ENCODE data around the gene CCNA2. TPM values are rescaled to one million over a fixed set of nuclear protein-coding genes. Genes with fewer than 3 reads are reported as not detected.

Gene CCNA2
- total RNA-seq, 1 donor from 2014 or later = 2.0 TPM

DNA sequence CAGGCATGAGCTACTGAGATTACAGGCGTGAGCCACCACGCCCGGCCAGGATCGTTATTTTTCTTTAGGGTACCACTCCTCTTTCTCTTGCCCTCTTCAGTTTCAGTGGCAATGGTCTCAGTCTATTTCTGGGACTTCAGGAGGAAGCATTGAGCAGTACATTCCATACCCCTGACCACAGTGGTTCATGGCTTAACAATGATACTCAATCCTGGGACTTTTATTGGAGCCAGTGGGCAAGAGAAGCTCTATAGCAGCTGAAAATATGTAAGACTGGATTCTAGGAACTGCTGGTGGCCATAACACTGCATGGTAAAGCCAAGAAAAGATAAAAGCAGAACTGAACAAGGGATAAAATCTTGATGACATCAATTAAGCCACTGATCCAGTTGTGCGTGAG, 5.8 kb upstream of the CCNA2 start:
- intact Hi-C loops (cut with micrococcal nuclease) = no loop called here
- DNase-seq = no peak
- Mint-ChIP-seq H3K4me3 (no peak overlapping the region), H3K4me1 (no peaks in the 10 kb centered on the region), H3K27ac (no peak overlapping the region), H3K9me3 (no peaks in the 10 kb centered on the region), H3K27me3 (no peaks in the 10 kb centered on the region), H3K36me3 (ENCODE audit: low read depth) (peaks cover 16% of the 10 kb centered on the region)
- POLR2A ChIA-PET = no interaction called here
- ATAC-seq (ENCODE audit: low read depth) = no peak
- CTCF ChIA-PET = no interaction called here
- TF ChIP-seq, protein P1, sequence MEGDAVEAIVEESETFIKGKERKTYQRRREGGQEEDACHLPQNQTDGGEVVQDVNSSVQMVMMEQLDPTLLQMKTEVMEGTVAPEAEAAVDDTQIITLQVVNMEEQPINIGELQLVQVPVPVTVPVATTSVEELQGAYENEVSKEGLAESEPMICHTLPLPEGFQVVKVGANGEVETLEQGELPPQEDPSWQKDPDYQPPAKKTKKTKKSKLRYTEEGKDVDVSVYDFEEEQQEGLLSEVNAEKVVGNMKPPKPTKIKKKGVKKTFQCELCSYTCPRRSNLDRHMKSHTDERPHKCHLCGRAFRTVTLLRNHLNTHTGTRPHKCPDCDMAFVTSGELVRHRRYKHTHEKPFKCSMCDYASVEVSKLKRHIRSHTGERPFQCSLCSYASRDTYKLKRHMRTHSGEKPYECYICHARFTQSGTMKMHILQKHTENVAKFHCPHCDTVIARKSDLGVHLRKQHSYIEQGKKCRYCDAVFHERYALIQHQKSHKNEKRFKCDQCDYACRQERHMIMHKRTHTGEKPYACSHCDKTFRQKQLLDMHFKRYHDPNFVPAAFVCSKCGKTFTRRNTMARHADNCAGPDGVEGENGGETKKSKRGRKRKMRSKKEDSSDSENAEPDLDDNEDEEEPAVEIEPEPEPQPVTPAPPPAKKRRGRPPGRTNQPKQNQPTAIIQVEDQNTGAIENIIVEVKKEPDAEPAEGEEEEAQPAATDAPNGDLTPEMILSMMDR (IDR thresholded peaks at IDR 0.05) = no peak

DNA sequence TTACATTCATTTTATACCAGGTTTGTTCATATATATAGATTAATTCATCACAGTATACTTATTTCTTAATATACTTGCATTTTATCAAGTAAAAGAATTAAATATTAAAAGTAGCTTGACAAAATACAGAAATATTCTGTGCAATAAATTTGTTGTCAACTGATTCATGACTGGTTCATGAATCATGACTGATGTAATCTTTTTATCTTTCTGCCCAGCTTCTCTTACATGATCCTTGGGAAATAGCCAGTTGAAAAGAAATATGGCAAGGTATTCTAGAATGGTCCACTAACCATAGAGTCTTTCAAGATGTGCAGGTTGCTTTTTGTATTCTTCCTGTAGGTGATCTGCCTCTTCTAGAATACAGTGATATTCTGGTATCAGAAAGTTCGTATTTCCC, 4.2 kb upstream of the CCNA2 start:
- H3K27me3 Mint-ChIP-seq = no peaks in the 10 kb centered on the region
- H3K27ac Mint-ChIP-seq = no peak overlapping the region
- H3K9me3 Mint-ChIP-seq = no peaks in the 10 kb centered on the region
- DNase-seq (no peak), ATAC-seq (ENCODE audit: low read depth) (no peak)
- H3K4me1 Mint-ChIP-seq = peaks cover 11% of the 10 kb centered on the region
- no peak overlapping the region for H3K4me3 Mint-ChIP-seq
- POLR2A ChIA-PET = no interaction called here
- CTCF ChIA-PET = no interaction called here
- H3K36me3 Mint-ChIP-seq (ENCODE audit: low read depth) = peaks cover 13% of the 10 kb centered on the region
- TF ChIP-seq, protein P1 (IDR thresholded peaks at IDR 0.05) = no peak
- intact Hi-C loops (cut with micrococcal nuclease) = no loop called here

DNA sequence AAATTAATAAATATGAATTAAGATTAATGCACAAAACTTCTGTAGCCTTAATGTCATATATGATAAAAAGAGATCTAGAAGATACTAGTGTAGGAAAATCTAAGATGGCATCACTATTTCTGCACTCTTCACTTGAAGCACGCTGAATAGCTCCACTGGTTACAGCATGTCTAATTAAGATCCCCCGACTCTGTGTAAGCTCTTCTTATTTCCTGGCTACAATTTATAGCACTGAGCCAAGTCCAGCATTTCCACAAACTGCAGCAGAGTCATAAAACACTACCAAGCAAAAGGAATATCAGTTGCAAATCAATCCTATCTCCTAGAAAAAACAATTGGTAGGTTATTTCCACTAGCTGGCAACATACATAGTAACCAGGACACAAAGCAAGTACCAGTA, 1.3 kb upstream of the CCNA2 start:
- H3K27me3 Mint-ChIP-seq = no peaks in the 10 kb centered on the region
- CTCF ChIA-PET = no interaction called here
- TF ChIP-seq, protein P1 (IDR thresholded peaks at IDR 0.05) = no peak
- intact Hi-C loops (cut with micrococcal nuclease) = loop anchor here (1.0 to 5.0 kb wide), 5 partner anchors 45 to 1097 kb away; partner anchors contain the start of genes BBS12, BBS7, BLTP1 and NUDT6
- peaks cover 17% of the 10 kb centered on the region for H3K4me1 Mint-ChIP-seq
- POLR2A ChIA-PET = interaction anchor here (1.2 to 3.6 kb wide), 4 partner anchors 24 to 327 kb away, joined by 3 to 22 read pairs (median 6); partner anchors contain the start of genes BBS7 and EXOSC9
- DNase-seq = no peak
- no peaks in the 10 kb centered on the region for H3K9me3 Mint-ChIP-seq
- H3K27ac Mint-ChIP-seq = no peak overlapping the region
- no peak for ATAC-seq (ENCODE audit: low read depth)
- H3K4me3 Mint-ChIP-seq = no peak overlapping the region
- H3K36me3 Mint-ChIP-seq (ENCODE audit: low read depth) = peaks cover 2% of the 10 kb centered on the region

DNA sequence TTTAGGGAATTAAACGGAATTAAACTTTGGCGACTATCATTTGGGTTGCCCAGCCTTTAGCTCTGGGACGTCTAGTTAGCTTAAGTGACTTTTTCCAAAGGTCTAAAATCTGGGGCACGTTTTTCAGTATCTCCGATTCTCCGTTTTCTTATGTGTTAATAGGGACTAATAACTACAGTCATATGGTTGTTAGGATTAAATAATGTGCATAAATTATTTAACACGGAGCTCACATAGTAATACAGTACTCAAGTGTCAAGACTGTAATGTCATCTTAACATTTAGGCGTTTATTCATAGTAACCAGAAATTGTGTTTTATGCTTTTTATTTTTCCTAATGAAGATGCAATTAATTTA, 466 bp upstream of the CCNA2 start:
- H3K9me3 Mint-ChIP-seq = no peaks in the 10 kb centered on the region
- POLR2A ChIA-PET = interaction anchor here (1.2 to 3.6 kb wide), 4 partner anchors 23 to 327 kb away, joined by 3 to 22 read pairs (median 6); partner anchors contain the start of genes BBS7 and EXOSC9
- peak overlapping the region; percentile 82 for H3K27ac Mint-ChIP-seq
- peak overlapping the region; percentile 87 for H3K4me3 Mint-ChIP-seq
- peaks cover 17% of the 10 kb centered on the region for H3K4me1 Mint-ChIP-seq
- no peak for ATAC-seq (ENCODE audit: low read depth)
- peaks cover 2% of the 10 kb centered on the region for H3K36me3 Mint-ChIP-seq (ENCODE audit: low read depth)
- TF ChIP-seq, protein P1 (IDR thresholded peaks at IDR 0.05) = no peak
- no peaks in the 10 kb centered on the region for H3K27me3 Mint-ChIP-seq
- CTCF ChIA-PET = no interaction called here
- no peak for DNase-seq
- intact Hi-C loops (cut with micrococcal nuclease) = loop anchor here (1.0 to 5.0 kb wide), 5 partner anchors 46 to 1098 kb away; partner anchors contain the start of genes BBS12, BBS7, BLTP1 and NUDT6

DNA sequence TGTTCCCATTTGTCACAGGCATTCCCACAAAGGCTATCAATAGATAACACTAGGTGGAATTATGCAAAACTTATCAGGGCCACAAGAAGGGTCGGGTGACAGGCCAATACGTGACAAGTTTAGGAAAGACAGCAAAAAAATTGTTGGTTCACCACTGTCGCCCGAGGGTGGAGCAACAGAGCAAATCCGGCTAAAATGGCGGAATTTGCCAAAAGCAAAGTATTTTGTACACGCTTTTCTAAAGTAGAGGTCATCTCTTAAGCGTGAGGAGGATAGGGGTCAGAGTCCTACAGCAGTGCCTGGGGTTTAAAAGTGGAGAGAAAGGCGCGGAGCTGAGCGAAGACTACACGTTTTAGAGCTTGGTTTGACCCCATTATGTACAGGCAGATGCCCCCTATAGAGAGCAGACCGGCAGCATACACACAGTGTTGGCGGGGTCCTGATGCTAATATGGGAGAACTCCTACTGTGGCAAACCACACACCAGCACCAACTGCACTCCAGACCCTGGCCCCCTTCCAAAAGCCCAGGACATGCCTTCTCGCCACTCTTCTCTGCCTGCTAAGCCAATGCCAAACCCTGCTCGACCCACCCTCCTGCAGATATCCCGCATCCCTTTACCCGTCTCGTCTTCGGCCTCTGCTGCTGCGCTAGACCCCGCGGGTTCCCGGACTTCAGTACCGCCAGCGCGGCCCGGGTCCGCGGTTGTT, 733 bp downstream of the CCNA2 start:
- DNase-seq = no peak
- ATAC-seq (ENCODE audit: low read depth) = no peak
- H3K9me3 Mint-ChIP-seq = no peaks in the 10 kb centered on the region
- H3K4me1 Mint-ChIP-seq = peaks cover 17% of the 10 kb centered on the region
- TF ChIP-seq, protein P1 (IDR thresholded peaks at IDR 0.05) = no peak
- peaks cover 6% of the 10 kb centered on the region for H3K36me3 Mint-ChIP-seq (ENCODE audit: low read depth)
- no peak overlapping the region for H3K27ac Mint-ChIP-seq
- POLR2A ChIA-PET = no interaction called here
- intact Hi-C loops (cut with micrococcal nuclease) = loop anchor here (1.0 to 5.0 kb wide), 2 partner anchors 22 to 1099 kb away; partner anchors contain the start of genes EXOSC9 and NUDT6
- CTCF ChIA-PET = no interaction called here
- H3K27me3 Mint-ChIP-seq = no peaks in the 10 kb centered on the region
- peak overlapping the region; percentile 87 for H3K4me3 Mint-ChIP-seq
